ENCODE results near the gene F11.

Gene F11

DNA sequence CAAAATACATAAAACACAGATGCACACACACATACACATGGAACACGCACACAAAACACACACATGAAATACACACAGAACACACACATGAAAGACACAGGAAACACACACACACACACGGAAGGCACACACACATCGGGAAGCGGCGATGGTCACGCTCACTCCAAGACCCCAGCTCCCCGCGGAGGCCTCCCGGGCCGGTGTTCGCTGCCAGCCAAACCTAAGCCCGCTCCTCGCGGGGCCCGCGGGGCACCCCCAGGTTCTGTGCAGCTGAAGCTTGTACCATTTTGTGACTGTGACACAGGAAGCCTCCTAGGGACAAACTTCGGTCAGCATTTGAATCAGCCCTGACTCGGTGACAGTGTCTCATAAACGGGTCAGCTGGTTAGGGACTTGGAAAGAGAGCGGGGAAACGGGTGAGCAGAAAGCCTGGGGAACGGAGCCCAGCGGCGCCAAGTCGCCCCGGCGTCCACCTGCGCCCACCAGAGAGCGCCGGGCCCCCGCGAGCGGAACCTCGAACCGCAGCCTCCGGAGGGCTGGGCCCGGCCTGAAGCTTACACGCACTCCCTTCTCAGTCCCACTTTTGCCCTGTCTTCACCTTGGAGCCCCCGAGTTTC is 32.1 kb downstream of the F11 start:
- DNase-seq (ENCODE audit: low read depth): no peak
- H3K4me3 ChIP-seq (ENCODE audit: control insufficient read depth, low read depth, low read length): no peak overlapping the region
- TF ChIP-seq, protein P1, sequence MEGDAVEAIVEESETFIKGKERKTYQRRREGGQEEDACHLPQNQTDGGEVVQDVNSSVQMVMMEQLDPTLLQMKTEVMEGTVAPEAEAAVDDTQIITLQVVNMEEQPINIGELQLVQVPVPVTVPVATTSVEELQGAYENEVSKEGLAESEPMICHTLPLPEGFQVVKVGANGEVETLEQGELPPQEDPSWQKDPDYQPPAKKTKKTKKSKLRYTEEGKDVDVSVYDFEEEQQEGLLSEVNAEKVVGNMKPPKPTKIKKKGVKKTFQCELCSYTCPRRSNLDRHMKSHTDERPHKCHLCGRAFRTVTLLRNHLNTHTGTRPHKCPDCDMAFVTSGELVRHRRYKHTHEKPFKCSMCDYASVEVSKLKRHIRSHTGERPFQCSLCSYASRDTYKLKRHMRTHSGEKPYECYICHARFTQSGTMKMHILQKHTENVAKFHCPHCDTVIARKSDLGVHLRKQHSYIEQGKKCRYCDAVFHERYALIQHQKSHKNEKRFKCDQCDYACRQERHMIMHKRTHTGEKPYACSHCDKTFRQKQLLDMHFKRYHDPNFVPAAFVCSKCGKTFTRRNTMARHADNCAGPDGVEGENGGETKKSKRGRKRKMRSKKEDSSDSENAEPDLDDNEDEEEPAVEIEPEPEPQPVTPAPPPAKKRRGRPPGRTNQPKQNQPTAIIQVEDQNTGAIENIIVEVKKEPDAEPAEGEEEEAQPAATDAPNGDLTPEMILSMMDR (IDR thresholded peaks at IDR 0.05; ENCODE audit: control insufficient read depth, insufficient read depth, low read depth, low read length, missing control alignments): no peak

DNA sequence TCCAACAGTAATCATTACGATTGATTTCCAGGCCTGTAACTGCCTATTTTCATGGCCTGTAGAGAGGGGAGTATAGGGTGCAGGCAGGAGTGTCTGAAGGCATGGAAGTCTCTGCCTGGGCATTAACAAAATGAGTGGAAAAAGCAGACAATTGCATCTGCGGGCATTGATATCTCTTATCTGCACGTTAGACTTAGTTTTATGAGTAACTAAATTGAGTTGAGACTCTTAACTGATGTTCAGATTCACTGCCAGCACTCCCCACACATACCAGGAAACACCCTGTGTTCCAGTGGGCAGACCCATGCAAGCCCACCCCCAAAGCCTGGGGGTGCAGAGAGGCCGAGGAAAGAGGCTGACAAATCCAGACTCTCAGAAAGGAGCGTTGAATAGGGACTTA is 33.3 kb downstream of the F11 start:
- no peak for DNase-seq (ENCODE audit: low read depth)
- H3K4me3 ChIP-seq (ENCODE audit: control insufficient read depth, low read depth, low read length): no peak overlapping the region
- TF ChIP-seq, protein P1 (IDR thresholded peaks at IDR 0.05; ENCODE audit: control insufficient read depth, insufficient read depth, low read depth, low read length, missing control alignments): no peak

DNA sequence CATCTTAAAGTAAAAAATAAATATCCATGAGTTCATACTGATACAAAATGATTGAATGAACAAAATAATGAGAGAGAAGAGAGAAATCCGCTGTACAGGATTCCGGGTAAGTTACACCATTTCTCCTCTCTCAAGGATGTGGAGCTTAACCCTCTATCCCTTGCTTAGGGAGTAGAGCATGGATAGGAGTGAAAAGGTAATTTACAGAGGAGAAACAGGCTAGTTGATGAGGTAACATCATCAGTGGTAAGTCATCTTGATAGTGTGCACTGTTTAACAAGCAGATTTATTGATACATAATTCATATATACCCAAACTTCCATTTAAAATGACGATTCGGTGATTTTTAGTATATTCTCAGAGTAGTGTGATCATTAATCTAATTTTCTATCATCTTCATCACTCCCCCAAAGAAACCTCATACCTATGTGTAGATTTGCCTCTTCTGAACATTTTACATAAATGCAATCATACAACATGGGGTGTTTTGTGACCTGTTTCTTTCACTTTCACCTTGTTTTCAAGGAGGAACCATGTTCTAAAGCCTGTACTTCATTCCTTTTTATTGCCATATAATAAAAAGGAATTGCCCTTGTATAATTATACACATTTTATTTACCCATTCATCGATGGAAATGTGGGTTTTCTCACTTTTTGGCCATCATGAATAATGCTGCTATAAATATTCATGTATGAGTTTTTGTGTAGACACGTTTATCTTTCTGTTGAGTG is 34.8 kb downstream of the F11 start:
- no peak for DNase-seq (ENCODE audit: low read depth)
- TF ChIP-seq, protein P1 (IDR thresholded peaks at IDR 0.05; ENCODE audit: control insufficient read depth, insufficient read depth, low read depth, low read length, missing control alignments): no peak
- no peak overlapping the region for H3K4me3 ChIP-seq (ENCODE audit: control insufficient read depth, low read depth, low read length)

DNA sequence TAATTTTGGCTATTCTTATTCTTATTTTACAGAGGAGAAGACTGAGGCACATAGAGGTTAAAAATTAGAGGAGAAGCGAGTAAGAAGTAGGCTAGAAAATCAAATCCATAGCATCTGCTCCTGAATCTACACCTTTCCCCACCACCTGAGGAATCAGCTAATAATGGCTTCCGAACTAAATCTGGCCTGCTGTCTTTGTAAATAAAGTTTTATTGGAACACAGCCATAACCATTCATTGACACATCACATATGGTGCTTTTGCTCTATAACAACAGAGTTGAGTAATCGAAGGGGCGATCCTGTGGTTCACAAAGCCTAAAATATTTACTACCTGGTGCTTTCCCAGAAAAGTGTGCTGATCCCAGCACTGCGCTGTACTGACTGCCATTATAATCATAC is 38.2 kb downstream of the F11 start:
- DNase-seq (ENCODE audit: low read depth): no peak
- H3K4me3 ChIP-seq (ENCODE audit: control insufficient read depth, low read depth, low read length): no peak overlapping the region
- TF ChIP-seq, protein P1 (IDR thresholded peaks at IDR 0.05; ENCODE audit: control insufficient read depth, insufficient read depth, low read depth, low read length, missing control alignments): no peak

DNA sequence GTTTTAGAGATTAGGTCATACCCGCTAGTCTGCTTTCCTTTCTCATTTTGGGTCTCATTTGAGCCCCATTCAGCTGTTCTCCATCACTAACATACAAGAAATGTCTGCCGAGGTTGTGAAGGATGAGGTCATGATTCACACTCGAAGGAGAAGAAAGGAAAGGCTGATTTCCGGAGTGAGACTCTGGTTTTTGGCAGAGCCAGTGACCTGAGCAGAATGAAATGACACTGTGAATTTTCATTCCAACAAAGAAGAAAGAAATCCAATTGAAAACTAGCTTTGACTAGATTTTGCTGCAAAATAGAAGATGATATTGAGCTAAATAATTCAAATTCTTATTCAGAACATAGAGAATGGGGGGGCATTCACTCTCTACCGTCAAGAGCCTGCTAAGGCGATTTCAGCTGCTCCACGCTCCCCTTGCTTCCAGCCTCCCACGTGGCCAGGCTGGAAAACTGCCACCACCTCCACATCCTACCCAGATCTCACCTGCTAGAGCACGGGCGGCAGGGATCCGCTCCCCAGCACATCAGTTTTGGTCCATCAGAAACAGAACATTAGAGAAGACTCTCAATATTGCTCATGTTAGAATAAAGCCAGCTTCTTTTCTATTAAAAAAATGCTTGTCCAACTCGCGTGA is 39.0 kb downstream of the F11 start:
- no peak for DNase-seq (ENCODE audit: low read depth)
- TF ChIP-seq, protein P1 (IDR thresholded peaks at IDR 0.05; ENCODE audit: control insufficient read depth, insufficient read depth, low read depth, low read length, missing control alignments): no peak
- H3K4me3 ChIP-seq (ENCODE audit: control insufficient read depth, low read depth, low read length): no peak overlapping the region

DNA sequence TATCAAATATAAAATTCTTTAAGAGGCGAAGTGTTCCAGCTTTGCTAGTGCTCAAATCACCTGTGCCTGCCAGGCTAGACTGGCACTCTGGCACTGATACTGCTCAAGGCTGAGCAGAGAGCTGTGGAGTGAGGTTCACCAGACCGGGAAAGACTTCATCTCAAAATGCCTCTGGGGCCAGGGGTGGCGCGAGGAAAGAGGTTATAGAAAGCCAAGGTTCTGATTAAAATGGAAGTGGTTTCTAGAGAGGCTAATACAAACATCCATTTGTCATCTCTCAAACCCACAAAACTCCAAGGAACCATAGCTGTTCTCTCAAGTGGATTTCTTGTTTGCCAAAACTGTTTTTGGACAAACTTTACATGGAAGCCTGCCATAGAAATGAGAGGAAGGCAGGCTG is 41.5 kb downstream of the F11 start:
- no peak overlapping the region for H3K4me3 ChIP-seq (ENCODE audit: control insufficient read depth, low read depth, low read length)
- DNase-seq (ENCODE audit: low read depth): no peak
- TF ChIP-seq, protein P1 (IDR thresholded peaks at IDR 0.05; ENCODE audit: control insufficient read depth, insufficient read depth, low read depth, low read length, missing control alignments): no peak
